ENCODE results near the gene LUM. TPM values are rescaled to one million over a fixed set of nuclear protein-coding genes. Genes with fewer than 3 reads are reported as not detected.

LUM gene
- total RNA-seq, 2 experiments from 2014 or later, result not detected

DNA sequence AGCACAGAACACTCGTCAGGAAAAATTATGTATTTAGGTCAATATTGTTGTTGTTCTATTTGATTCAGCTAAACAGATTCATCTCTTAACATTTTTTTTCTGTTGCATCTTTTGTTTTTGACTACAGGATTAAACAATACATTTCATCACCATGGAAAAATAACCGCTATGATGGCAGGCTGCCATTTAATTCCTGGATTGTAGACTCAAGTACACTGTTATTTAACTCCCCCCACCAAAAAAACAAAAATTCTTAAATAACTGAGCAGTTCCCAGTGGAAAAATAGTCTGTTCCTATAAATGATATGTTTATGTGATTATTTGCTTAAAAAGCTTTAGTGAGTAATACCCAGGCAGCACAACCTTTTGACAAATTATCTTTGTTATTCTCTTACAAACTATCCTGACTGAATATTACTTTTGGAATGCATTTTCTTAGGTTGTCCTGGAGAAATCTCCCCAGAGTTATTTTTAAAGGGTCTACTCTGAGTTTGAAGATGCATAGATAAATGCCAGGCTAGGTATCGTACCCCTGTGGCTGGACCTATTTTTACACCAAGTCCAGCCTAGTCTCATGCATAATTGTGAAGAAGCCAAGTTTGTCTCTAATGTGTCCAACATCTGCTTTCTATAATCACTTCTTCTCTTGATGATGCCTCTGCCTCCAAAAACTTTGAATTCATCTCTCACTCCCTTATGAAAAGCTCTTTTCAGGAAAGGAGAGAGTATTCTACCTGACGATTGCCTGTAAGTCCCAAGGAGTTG lies 57.2 kb downstream of the LUM start:
- Mint-ChIP-seq H3K9me3 (ENCODE audit: low read depth) (no peaks in the 10 kb centered on the region), H3K27ac (no peak overlapping the region), H3K27me3 (no peaks in the 10 kb centered on the region), H3K36me3 (no peaks in the 10 kb centered on the region), H3K4me1 (no peaks in the 10 kb centered on the region), H3K4me3 (no peak overlapping the region)
- CTCF ChIA-PET, result no interaction called here
- ATAC-seq, result no peak
- DNase-seq, result no peak

Other genes starting within 250 kb of the LUM start
- not detected for gene CCER1, start 156.3 kb downstream of the LUM start, total RNA-seq
- gene EPYC, start 106.5 kb downstream of the LUM start, total RNA-seq, result not detected
- gene KERA, start 53.5 kb downstream of the LUM start, total RNA-seq, result not detected
- gene DCN, start 71.3 kb upstream of the LUM start, total RNA-seq, result not detected

Measured in activated CD8-positive, alpha-beta memory T cell treated with anti-CD3 and anti-CD28 coated beads, Interleukin-2, amount 10 ng/mL, durations not matched to agents 7 days and 5 days (primary cell).